Islet precursor cell (in vitro differentiated cells): ENCODE data around the gene IFNA13.
A peak's percentile ranks its signal among the peaks of the same experiment; 100 is the strongest.
"Not testable (repeated sequence)": the region's sequence is repeated elsewhere in the genome, so short reads cannot be mapped to it uniquely, and the experiment has no call there.

Experiments used
- DNase-seq: peaks from one replicate; pipeline ENCODE4 v3.0.0-alpha.2; 2018

Gene IFNA13

GRCh38 chr9:21367957-21368356, at the start of gene IFNA13:
IFNA13 (minus strand) TSS chr9:21368057; CDS start chr9:21368010, 47 bp downstream.
- DNase-seq = no peak

GRCh38 chr9:21415493-21416267, 47.8 kb upstream of the IFNA13 start:
- DNase-seq = no peak

GRCh38 chr9:21414220-21414940, 46.5 kb upstream of the IFNA13 start:
- DNase-seq = no peak

- DNase-seq = peak; percentile 53
Measured at GRCh38 chr9:21413624-21414023, 45.8 kb upstream of the IFNA13 start.

- DNase-seq = no peak
Measured at GRCh38 chr9:21413151-21413550, 45.3 kb upstream of the IFNA13 start.

GRCh38 chr9:21412107-21412506, 44.2 kb upstream of the IFNA13 start:
- DNase-seq = peak; percentile 58

- no peak for DNase-seq
Measured at GRCh38 chr9:21408817-21409216, 41.0 kb upstream of the IFNA13 start, which contains the start of gene IFNA8. IFNA8 (plus strand) TSS chr9:21409117; CDS start chr9:21409177, 60 bp downstream.

- no peak for DNase-seq
Measured at GRCh38 chr9:21404146-21404545, 36.3 kb upstream of the IFNA13 start.

- peak; percentile 78 for DNase-seq
Measured at GRCh38 chr9:21402386-21403251, 34.8 kb upstream of the IFNA13 start.

- no peak for DNase-seq
Measured at GRCh38 chr9:21399956-21400355, 32.1 kb upstream of the IFNA13 start.

GRCh38 chr9:21398955-21399489, 31.2 kb upstream of the IFNA13 start:
- DNase-seq = no peak

- peak; percentile 82 for DNase-seq
Measured at GRCh38 chr9:21395778-21396717, 28.2 kb upstream of the IFNA13 start.

- peak; percentile 68 for DNase-seq
Measured at GRCh38 chr9:21392270-21392669, 24.4 kb upstream of the IFNA13 start.

- no peak for DNase-seq
Measured at GRCh38 chr9:21385131-21385670, 17.3 kb upstream of the IFNA13 start, which contains the start of gene IFNA2. IFNA2 (minus strand) TSS chr9:21385398; CDS start chr9:21385329, 69 bp downstream.

- DNase-seq = no peak
Measured at GRCh38 chr9:21383627-21384026, 15.8 kb upstream of the IFNA13 start.

GRCh38 chr9:21381448-21382339, 13.8 kb upstream of the IFNA13 start:
- peak; percentile 55 for DNase-seq

- not testable (repeated sequence) for DNase-seq
Measured at GRCh38 chr9:21371467-21371866, 3.6 kb upstream of the IFNA13 start.

- DNase-seq = not testable (repeated sequence)
Measured at GRCh38 chr9:21367169-21367568, 688 bp downstream of the IFNA13 start.

GRCh38 chr9:21362287-21362686, 5.6 kb downstream of the IFNA13 start:
- DNase-seq = no peak
